K562 (cell line): ENCODE results near the gene VTA1. TPM values are rescaled to one million over a fixed set of nuclear protein-coding genes. Genes with fewer than 3 reads are reported as not detected.

Experiments used
- ATAC-seq: fragments of 200-7000 bp; cut with Tn5 transposase; 3 replicates; pipeline ENCODE4 v1.9.1; 2020; ENCODE audit warnings: moderate library complexity
- BruUV-seq: library from RNA; stranded (reverse); fragments of 400-500 nt; replicated peaks from 2 replicates; lab custom pipeline; 2021; lab: Mats Ljungman, UMichigan
- CTCF ChIA-PET: fragments of 300-600 bp; formaldehyde crosslinking; extraction: SDS; loops from one replicate; lab custom pipeline; 2021; ENCODE audit warnings: low intra/inter-chr PET ratio; lab: Yijun Ruan, JAX
- POLR2A ChIA-PET: fragments of 300-600, 350-650 bp; sonication (Branson Sonifier 250); formaldehyde crosslinking; extraction: SDS; loops from one replicate; lab custom pipeline; 2021; ENCODE audit warnings: antibody characterized with exemption, inconsistent platforms; lab: Yijun Ruan, JAX
- DNase-seq, 4 experiments: peaks; one replicate each; pipeline versions ENCODE4 v3.0.0 to v3.0.0-alpha.2; 2011 to 2018; ENCODE audit warnings: low spot score in 3 of 4, mixed read lengths in 3 of 4; ENCODE audit errors: extremely low read depth in 1 of 4
- FAIRE-seq: peaks from 2 replicates; lab custom pipeline; 2011; peaks lifted over from hg19 to GRCh38; lab: Jason Lieb, UNC
- H2AFZ ChIP-seq: 2 replicates; pipeline ENCODE4 v1.6.0; 2011; ENCODE audit warnings: low read depth, low read length, control low read depth, inconsistent platforms
- H3K27ac ChIP-seq: fragments of 200-600 bp; 3 replicates; pipeline ENCODE4 v1.8.0; 2011; ENCODE audit warnings: low read depth, mild to moderate bottlenecking, control low read depth, inconsistent platforms, low read length, moderate library complexity, mixed read lengths; ENCODE audit errors: extremely low read depth
- H3K27me3 ChIP-seq, 2 experiments: fragments of 300-600 bp in 1 of 2; 2 replicates in 1 of 2; 3 replicates in 1 of 2; pipeline versions ENCODE4 v1.6.0 to v1.8.0; 2011; ENCODE audit warnings: inconsistent platforms in 2 of 2, low read length in 2 of 2, mild to moderate bottlenecking in 1 of 2, mixed read lengths in 1 of 2, moderate library complexity in 1 of 2; ENCODE audit not compliant: control insufficient read depth in 2 of 2, insufficient read depth in 2 of 2
- H3K36me3 ChIP-seq: fragments of 300-600 bp; 3 replicates; pipeline ENCODE4 v1.8.0; 2011; ENCODE audit warnings: mild to moderate bottlenecking, low read length, inconsistent platforms; ENCODE audit not compliant: control insufficient read depth, insufficient read depth
- H3K4me1 ChIP-seq, 2 experiments: fragments of 200-600 bp in 1 of 2; replicated peaks in 1 of 2; 2 replicates in 1 of 2; 3 replicates in 1 of 2; pipeline versions ENCODE4 v1.5.1 to v1.8.0; 2011; ENCODE audit warnings: inconsistent platforms in 2 of 2, low read length in 2 of 2, mild to moderate bottlenecking in 1 of 2, mixed read lengths in 1 of 2, moderate library complexity in 1 of 2; ENCODE audit not compliant: control insufficient read depth in 2 of 2, insufficient read depth in 2 of 2
- H3K4me2 ChIP-seq: 2 replicates; pipeline ENCODE4 v1.6.1; 2011; ENCODE audit warnings: low read length, control low read depth, inconsistent platforms, mixed read lengths; ENCODE audit not compliant: insufficient read depth
- H3K4me3 ChIP-seq: fragments of 200-600 bp; sonication (generic), shearing (Covaris generic); 2 replicates; pipeline ENCODE4 v1.5.1; 2016; ENCODE audit warnings: control low read depth, inconsistent platforms
- H3K79me2 ChIP-seq: fragments of 200-600 bp; 3 replicates; pipeline ENCODE4 v1.8.0; 2011; ENCODE audit warnings: low read length, inconsistent platforms; ENCODE audit not compliant: control insufficient read depth, insufficient read depth
- H3K9ac ChIP-seq, 2 experiments: 2 replicates each; pipeline versions ENCODE4 v1.6.0 to v1.6.1; 2011; ENCODE audit warnings: low read depth in 2 of 2, low read length in 2 of 2, control low read depth in 1 of 2, inconsistent platforms in 1 of 2, mild to moderate bottlenecking in 1 of 2, mixed read lengths in 1 of 2; ENCODE audit not compliant: insufficient read depth in 1 of 2
- H3K9me1 ChIP-seq: one replicate; pipeline ENCODE4 v1.6.0; 2011; ENCODE audit warnings: inconsistent platforms, mild to moderate bottlenecking, low read length, moderate library complexity; ENCODE audit not compliant: control insufficient read depth, insufficient read depth
- H3K9me3 ChIP-seq: replicated peaks from 2 replicates; pipeline ENCODE4 v1.5.1; 2011; ENCODE audit warnings: low read depth, low read length, inconsistent platforms; ENCODE audit not compliant: control insufficient read depth, insufficient read depth
- H4K20me1 ChIP-seq: replicated peaks from 2 replicates; pipeline ENCODE4 v1.6.1; 2011; ENCODE audit warnings: low read length, inconsistent platforms, mixed read lengths; ENCODE audit not compliant: control insufficient read depth, insufficient read depth
- CHD2 ChIP-seq: IDR thresholded peaks from 2 replicates; pipeline ENCODE4 v1.6.1; 2011; ENCODE audit warnings: low read depth, low read length
- ETS1 ChIP-seq: conservative IDR thresholded peaks from 2 replicates; pipeline ENCODE4 v1.6.1; 2011; ENCODE audit warnings: low read depth, mild to moderate bottlenecking, low read length; ENCODE audit not compliant: control insufficient read depth
- MBD1 ChIP-seq: fragments of 250-450 bp; sonication (Bioruptor Pico); IDR thresholded peaks from 2 replicates; pipeline ENCODE4 v1.8.0; 2022; ENCODE audit warnings: inconsistent platforms
- OTX1 ChIP-seq: fragments of 450-650 bp; formaldehyde crosslinking; IDR thresholded peaks from 2 replicates; pipeline ENCODE4 v1.4.0; 2022; ENCODE audit warnings: mild to moderate bottlenecking
- PYGO2 ChIP-seq: fragments of 450-650 bp; IDR thresholded peaks from 2 replicates; pipeline ENCODE4 v1.6.1; 2016; ENCODE audit warnings: mild to moderate bottlenecking, missing genetic modification characterization, moderate library complexity, missing compliant biosample characterization
- SIX5 ChIP-seq, 2 experiments: IDR thresholded peaks; 2 replicates each; pipeline ENCODE4 v1.6.1; 2011; ENCODE audit warnings: low read length in 2 of 2, borderline replicate concordance in 1 of 2, low read depth in 1 of 2, mild to moderate bottlenecking in 1 of 2, moderate library complexity in 1 of 2; ENCODE audit not compliant: insufficient read depth in 1 of 2
- SRSF9 ChIP-seq: fragments of 200-400 bp; formaldehyde crosslinking; IDR thresholded peaks from 2 replicates; pipeline ENCODE4 v1.6.1; 2017; ENCODE audit warnings: low read depth, low read length, borderline replicate concordance
- THAP12 ChIP-seq: fragments of 250-450 bp; sonication (Bioruptor Pico); IDR thresholded peaks from 2 replicates; pipeline ENCODE4 v1.9.0; 2021; ENCODE audit warnings: mild to moderate bottlenecking, inconsistent platforms
- U2AF2 ChIP-seq: fragments of 200-400 bp; formaldehyde crosslinking; optimal IDR thresholded peaks from 2 replicates; pipeline ENCODE3; 2017; ENCODE audit warnings: low read depth, mild to moderate bottlenecking, low read length
- ZNF23 ChIP-seq: fragments of 250-450 bp; sonication (Bioruptor Pico); IDR thresholded peaks from 2 replicates; pipeline ENCODE4 v1.4.0; 2020; ENCODE audit warnings: mild to moderate bottlenecking
- ZNF586 ChIP-seq: fragments of 450-650 bp; formaldehyde crosslinking; conservative IDR thresholded peaks from 2 replicates; pipeline ENCODE4 v1.4.0; 2020; ENCODE audit warnings: mild to moderate bottlenecking, moderate library complexity
- in situ Hi-C: fragments of 300-500 bp; cut with MboI; formaldehyde crosslinking; loops from 4 replicates; pipeline ENCODE4 v1.15.0; 2018; ENCODE audit warnings: inconsistent platforms, mixed read lengths
- intact Hi-C: fragments of 100-400 bp; cut with micrococcal nuclease; formaldehyde crosslinking; loops from 2 replicates; pipeline ENCODE4 v1.14.2; 2022
- polyA plus RNA-seq, 8 experiments: library from polyadenylated mRNA; depleted of rRNA in 4 of 8; stranded (reverse) in 5 of 8; unstranded in 3 of 8; fragments of >200 nt; fragmentation: Nextera tagmentation in 2 of 8; fragmentation: Illumina TruSeq in 1 of 8; extraction: Ambion mirVana in 2 of 8; extraction: Trizol in 1 of 8; gene quantifications; 2 replicates each; pipeline versions ENCODE4 v1.2.1 to v1.2.3, GENCODE V29; 2011 to 2014; ENCODE audit warnings: inconsistent platforms in 1 of 8, missing spikeins in 1 of 8
- total RNA-seq, 7 experiments: library from RNA; depleted of rRNA in 6 of 7; stranded (reverse); fragments of >200 nt in 6 of 7; fragmentation: Illumina TruSeq in 2 of 7; extraction: Trizol in 2 of 7; gene quantifications; 2 replicates each; pipeline versions ENCODE4 v1.2.1 to v1.2.3, GENCODE V29; 2011 to 2021; ENCODE audit warnings: low replicate concordance in 1 of 7
- TF ChIP-seq, protein P1 (sequence below): fragments of 450-650 bp; formaldehyde crosslinking; IDR thresholded peaks from 2 replicates; pipeline ENCODE4 v1.4.0; 2020; ENCODE audit warnings: mild to moderate bottlenecking, moderate library complexity

VTA1 gene
- total and polyA plus RNA-seq, 9 of the 15 experiments (the other 6 are each of a cell fraction or from before 2014, with no cell fraction given), result 47.8 to 182 (median 84.6) TPM

- Histone ChIP-seq H3K9ac (no peak overlapping the region), H3K4me2 (no peak overlapping the region), H3K4me1 (no peaks in the 10 kb centered on the region), H3K36me3 (peaks cover 11% of the 10 kb centered on the region; the same call in 1 of the 3 replicates), H3K27me3 (no peaks in the 10 kb centered on the region), H3K9me3 (no peaks in the 10 kb centered on the region), H4K20me1 (no peaks in the 10 kb centered on the region), H3K27ac (no peak overlapping the region), H3K4me3 (no peak overlapping the region), H2AFZ (no peak overlapping the region), H3K79me2 (no peaks in the 10 kb centered on the region), H3K9me1 (no peaks in the 10 kb centered on the region)
- BruUV-seq, result no TSS peak
- in situ Hi-C loops (no loop called here), intact Hi-C loops (no loop called here)
- ChIA-PET CTCF (no interaction called here), POLR2A (interaction anchor here (0.8 to 1.5 kb wide), 4 partner anchors 8 to 18 kb away, joined by 3 to 9 read pairs (median 4); no protein-coding TSS in a partner anchor)
- no peak for FAIRE-seq
- DNase-seq, result no peak
- no peak for ATAC-seq
- TF ChIP-seq ZNF586 (CRISPR knock-in tag), result no peak
- TF ChIP-seq CHD2, result no peak
- TF ChIP-seq OTX1 (CRISPR knock-in tag), result no peak
- no peak for TF ChIP-seq U2AF2
- no peak for TF ChIP-seq THAP12 (CRISPR knock-in tag)
- TF ChIP-seq SRSF9, result no peak
- no peak for TF ChIP-seq MBD1
- TF ChIP-seq ZNF23 (CRISPR knock-in tag), result no peak
- TF ChIP-seq, protein P1, sequence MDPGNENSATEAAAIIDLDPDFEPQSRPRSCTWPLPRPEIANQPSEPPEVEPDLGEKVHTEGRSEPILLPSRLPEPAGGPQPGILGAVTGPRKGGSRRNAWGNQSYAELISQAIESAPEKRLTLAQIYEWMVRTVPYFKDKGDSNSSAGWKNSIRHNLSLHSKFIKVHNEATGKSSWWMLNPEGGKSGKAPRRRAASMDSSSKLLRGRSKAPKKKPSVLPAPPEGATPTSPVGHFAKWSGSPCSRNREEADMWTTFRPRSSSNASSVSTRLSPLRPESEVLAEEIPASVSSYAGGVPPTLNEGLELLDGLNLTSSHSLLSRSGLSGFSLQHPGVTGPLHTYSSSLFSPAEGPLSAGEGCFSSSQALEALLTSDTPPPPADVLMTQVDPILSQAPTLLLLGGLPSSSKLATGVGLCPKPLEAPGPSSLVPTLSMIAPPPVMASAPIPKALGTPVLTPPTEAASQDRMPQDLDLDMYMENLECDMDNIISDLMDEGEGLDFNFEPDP, result no peak
- TF ChIP-seq PYGO2 (tag), result no peak
- TF ChIP-seq ETS1, result no peak
- TF ChIP-seq SIX5 (IDR thresholded peaks at IDR 0.05; ENCODE audit: borderline replicate concordance in 1 of 2, insufficient read depth in 1 of 2, low read depth in 1 of 2, low read length in 2 of 2), result no peak
These were observed 31.1 kb downstream of the VTA1 start for GRCh38 chr6:142178129-142178528.
